Keratinocyte (primary cell): ENCODE measurements around the gene SPATA9. TPM values are rescaled to one million over a fixed set of nuclear protein-coding genes. Genes with fewer than 3 reads are reported as not detected.

Source experiments
- DNase-seq: peaks from one replicate; pipeline ENCODE4 v3.0.0-alpha.2; 2011; ENCODE audit warnings: low read depth, missing footprints, low spot score
- FAIRE-seq: peaks from 2 replicates; lab custom pipeline; 2011; peaks lifted over from hg19 to GRCh38; lab: Jason Lieb, UNC
- H2AFZ ChIP-seq: 2 replicates; pipeline ENCODE4 v1.6.0; 2012; ENCODE audit warnings: low read length, control low read depth, inconsistent platforms; ENCODE audit not compliant: control insufficient read depth
- H3K27ac ChIP-seq: 2 replicates; pipeline ENCODE4 v1.5.1; 2011; ENCODE audit warnings: low read length; ENCODE audit not compliant: control insufficient read depth, insufficient read depth
- H3K27me3 ChIP-seq: 3 replicates; pipeline ENCODE4 v1.6.0; 2011; ENCODE audit warnings: low read length; ENCODE audit not compliant: control insufficient read depth, insufficient read depth; ENCODE audit errors: extremely low read depth
- H3K36me3 ChIP-seq, 2 experiments: 2 replicates in 1 of 2; 3 replicates in 1 of 2; pipeline ENCODE4 v1.5.1; 2011; ENCODE audit warnings: low read length in 2 of 2, mild to moderate bottlenecking in 1 of 2; ENCODE audit not compliant: control insufficient read depth in 2 of 2, insufficient read depth in 2 of 2; ENCODE audit errors: extremely low read depth in 1 of 2
- H3K4me1 ChIP-seq: 3 replicates; pipeline ENCODE4 v1.5.1; 2011; ENCODE audit warnings: low read length; ENCODE audit not compliant: control insufficient read depth, insufficient read depth; ENCODE audit errors: extremely low read depth
- H3K4me2 ChIP-seq: 3 replicates; pipeline ENCODE4 v1.6.0; 2011; ENCODE audit warnings: low read depth, low read length; ENCODE audit not compliant: control insufficient read depth, insufficient read depth; ENCODE audit errors: extremely low read depth
- H3K4me3 ChIP-seq, 3 experiments: fragments of 200-600 bp in 1 of 3; sonication (generic) in 1 of 3; 2 replicates in 2 of 3; 3 replicates in 1 of 3; pipeline ENCODE4 v1.5.1; 2011 to 2016; ENCODE audit warnings: low read length in 3 of 3, mild to moderate bottlenecking in 3 of 3, control low read depth in 2 of 3, inconsistent platforms in 1 of 3, low read depth in 1 of 3, mixed read lengths in 1 of 3, mixed run types in 1 of 3, moderate library complexity in 1 of 3; ENCODE audit not compliant: control insufficient read depth in 2 of 3, insufficient read depth in 2 of 3; ENCODE audit errors: extremely low read depth in 1 of 3
- H3K79me2 ChIP-seq: 2 replicates; pipeline ENCODE4 v1.6.0; 2012; ENCODE audit warnings: low read length; ENCODE audit not compliant: control insufficient read depth, insufficient read depth
- H3K9ac ChIP-seq: 3 replicates; pipeline ENCODE4 v1.6.0; 2011; ENCODE audit warnings: low read length; ENCODE audit not compliant: control insufficient read depth, insufficient read depth; ENCODE audit errors: extremely low read depth
- H3K9me1 ChIP-seq: 3 replicates; pipeline ENCODE4 v1.6.0; 2011; ENCODE audit warnings: low read length; ENCODE audit not compliant: control insufficient read depth, insufficient read depth; ENCODE audit errors: extremely low read depth
- H3K9me3 ChIP-seq: 2 replicates; pipeline ENCODE4 v1.5.1; 2012; ENCODE audit warnings: low read depth, low read length; ENCODE audit not compliant: control insufficient read depth
- H4K20me1 ChIP-seq: 3 replicates; pipeline ENCODE4 v1.6.0; 2011; ENCODE audit warnings: low read length; ENCODE audit not compliant: control insufficient read depth, insufficient read depth; ENCODE audit errors: extremely low read depth
- CTCF ChIP-seq, 3 experiments: IDR thresholded peaks in 1 of 3; conservative IDR thresholded peaks in 1 of 3; optimal IDR thresholded peaks in 1 of 3; 2 replicates in 2 of 3; 3 replicates in 1 of 3; pipeline versions ENCODE3 to v1.5.1; 2011; ENCODE audit warnings: low read length in 3 of 3, mild to moderate bottlenecking in 3 of 3, moderate library complexity in 2 of 3, control low read depth in 1 of 3, inconsistent platforms in 1 of 3; ENCODE audit not compliant: insufficient read depth in 2 of 3; ENCODE audit errors: extremely low read depth in 1 of 3
- EZH2 ChIP-seq: IDR thresholded peaks from one replicate; pipeline ENCODE4 v1.6.1; 2012; ENCODE audit warnings: inconsistent platforms, mild to moderate bottlenecking, low read length, moderate library complexity
- dilution Hi-C: fragments of 300-500 bp; cut with MboI; formaldehyde crosslinking; loops from one replicate; pipeline ENCODE4 v1.7.0; 2020; ENCODE audit warnings: low sequenced_read_pairs; ENCODE audit not compliant: extremely low pct_ligation_motif_present
- polyA plus RNA-seq, 5 experiments: library from polyadenylated mRNA; depleted of rRNA in 3 of 5; stranded (reverse) in 3 of 5; stranded (forward) in 1 of 5; unstranded in 1 of 5; fragments of >200 nt; gene quantifications; 1 replicate in 1 of 5; 2 replicates in 3 of 5; 3 replicates in 1 of 5; pipeline versions ENCODE4 v1.2.1 to v1.2.3, GENCODE V29; 2011 to 2012; ENCODE audit warnings: missing spikeins in 2 of 5, low read depth in 1 of 5, low replicate concordance in 1 of 5

SPATA9 gene
- polyA plus RNA-seq, 1 donor (not counting 4 experiments of a cell fraction or from before 2014, with no cell fraction given): not detected

GRCh38 chr5:95730730-95731570 is 48.2 kb upstream of the SPATA9 start, which contains the start of gene RHOBTB3:
RHOBTB3 (plus strand) TSS chr5:95731336; CDS start chr5:95731683, 347 bp downstream.
- TF ChIP-seq EZH2: no peak
- no peak for TF ChIP-seq CTCF (optimal IDR thresholded peaks at IDR 0.05 in 1 of 3, IDR thresholded peaks at IDR 0.05 in 1 of 3, conservative IDR thresholded peaks at IDR 0.05 in 1 of 3; ENCODE audit: extremely low read depth in 1 of 3, insufficient read depth in 2 of 3, low read length in 3 of 3)
- dilution Hi-C loops: no loop called here
- no peaks in the 10 kb centered on the region for H3K36me3 ChIP-seq
- H4K20me1 ChIP-seq: no peaks in the 10 kb centered on the region
- DNase-seq: no peak
- H3K4me1 ChIP-seq: peaks cover 24% of the 10 kb centered on the region
- peak within 1 kb of the TSS; percentile 99 for H2AFZ ChIP-seq
- no peaks in the 10 kb centered on the region for H3K9me1 ChIP-seq
- H3K27ac ChIP-seq: no peak within 1 kb of the TSS
- H3K4me3 ChIP-seq: peak within 1 kb of the TSS; percentile 68 to 79 (median 73)
- peak within 1 kb of the TSS; percentile 92 for H3K4me2 ChIP-seq
- H3K79me2 ChIP-seq: no peaks in the 10 kb centered on the region
- FAIRE-seq: no peak
- H3K27me3 ChIP-seq: no peaks in the 10 kb centered on the region
- no peaks in the 10 kb centered on the region for H3K9me3 ChIP-seq
- peak within 1 kb of the TSS; percentile 76 for H3K9ac ChIP-seq

GRCh38 chr5:95730011-95730700 is 47.4 kb upstream of the SPATA9 start:
- Histone ChIP-seq H3K36me3 (no peaks in the 10 kb centered on the region), H3K9me1 (no peaks in the 10 kb centered on the region), H3K79me2 (no peaks in the 10 kb centered on the region), H2AFZ (peak overlapping the region; percentile 99), H3K27me3 (no peaks in the 10 kb centered on the region), H3K9me3 (no peaks in the 10 kb centered on the region), H3K27ac (no peak overlapping the region), H3K4me2 (peak overlapping the region; percentile 92), H4K20me1 (no peaks in the 10 kb centered on the region), H3K4me1 (peaks cover 24% of the 10 kb centered on the region), H3K4me3 (peak overlapping the region in 2 of 3 experiments; percentile 73 to 79), H3K9ac (no peak overlapping the region)
- DNase-seq (no peak), FAIRE-seq (no peak)
- dilution Hi-C loops: no loop called here
- TF ChIP-seq CTCF (optimal IDR thresholded peaks at IDR 0.05 in 1 of 3, IDR thresholded peaks at IDR 0.05 in 1 of 3, conservative IDR thresholded peaks at IDR 0.05 in 1 of 3; ENCODE audit: extremely low read depth in 1 of 3, insufficient read depth in 2 of 3, low read length in 3 of 3): no peak
- TF ChIP-seq EZH2: no peak
